ENCODE measurements around the gene NPIPA1.
A peak's percentile ranks its signal among the peaks of the same experiment; 100 is the strongest.
"Not testable (repeated sequence)": the region's sequence is repeated elsewhere in the genome, so short reads cannot be mapped to it uniquely, and the experiment has no call there.

The NPIPA1 gene

DNA sequence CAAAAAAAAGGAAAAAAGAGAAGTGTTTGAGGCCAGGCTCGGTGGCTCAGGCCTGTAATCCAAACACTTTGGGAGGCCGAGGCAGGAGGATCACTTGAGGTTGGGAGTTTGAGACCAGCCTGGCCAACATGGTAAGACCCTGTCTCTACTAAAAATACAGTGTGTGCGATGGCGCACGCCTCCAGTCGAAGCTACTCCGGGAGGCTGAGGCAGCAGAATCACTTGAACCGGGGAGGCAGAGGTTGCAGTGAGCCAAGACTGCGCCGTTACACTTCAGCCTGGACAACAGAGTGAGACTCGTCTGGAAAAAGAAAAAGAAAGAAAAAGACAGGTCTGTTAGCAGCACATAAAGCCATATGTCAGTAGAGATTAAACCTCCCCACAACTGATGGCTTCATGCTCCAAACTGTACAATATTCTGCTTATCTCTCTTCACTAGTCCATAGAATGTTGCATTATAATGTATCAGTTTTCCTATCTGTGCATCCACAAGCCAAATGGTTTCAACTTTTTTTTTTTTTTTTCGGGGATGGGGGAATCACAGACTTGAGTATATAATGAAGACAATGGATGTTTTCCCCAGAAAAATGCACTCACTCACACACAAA, 34.5 kb downstream of the NPIPA1 start:
- CTCF ChIA-PET; POLR2A ChIA-PET; H3K9me3 ChIP-seq (ENCODE audit: control insufficient read depth, insufficient read depth, low read depth, low read length); H3K4me1 ChIP-seq (ENCODE audit: control insufficient read depth, insufficient read depth, low read length); H3K36me3 ChIP-seq (ENCODE audit: control insufficient read depth in 2 of 2, insufficient read depth in 1 of 2, low read length in 2 of 2); H3K4me3 ChIP-seq (ENCODE audit: low read depth, low read length); H3K27ac ChIP-seq (ENCODE audit: extremely low read depth, low read depth, low read length): not testable (repeated sequence)
- TF ChIP-seq ZNF121 (tag by site-specific recombination; IDR thresholded peaks at IDR 0.05), result peak; percentile 85

DNA sequence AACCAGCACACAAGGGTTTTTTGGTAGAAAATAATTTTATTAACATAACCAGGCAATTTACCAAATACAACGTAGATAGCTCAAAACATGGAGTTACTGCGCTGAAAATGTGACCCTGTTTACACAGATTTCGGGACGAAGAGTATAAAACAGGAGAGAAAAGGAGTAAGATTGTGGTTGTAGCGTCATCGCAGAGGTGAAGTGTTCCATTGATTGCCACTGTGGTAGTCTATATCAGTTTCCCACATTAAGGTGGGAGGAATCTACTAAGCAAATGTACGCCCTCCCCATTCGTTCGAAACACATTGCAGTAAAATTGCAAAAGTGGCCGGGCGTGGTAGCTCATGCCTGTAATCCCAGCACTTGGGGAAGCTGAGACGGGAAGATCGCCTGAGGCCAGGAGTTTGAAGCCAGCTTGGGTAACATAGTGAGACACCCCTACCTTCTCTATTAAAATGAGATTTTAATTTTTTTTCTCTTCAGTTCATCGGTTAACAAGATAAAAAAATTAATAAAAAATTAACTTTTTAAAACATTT, 36.6 kb downstream of the NPIPA1 start:
- H3K4me1 ChIP-seq (ENCODE audit: control insufficient read depth, insufficient read depth, low read length); H3K27ac ChIP-seq (ENCODE audit: extremely low read depth, low read depth, low read length); CTCF ChIA-PET; POLR2A ChIA-PET; H3K36me3 ChIP-seq (ENCODE audit: control insufficient read depth in 2 of 2, insufficient read depth in 1 of 2, low read length in 2 of 2); H3K9me3 ChIP-seq (ENCODE audit: control insufficient read depth, insufficient read depth, low read depth, low read length): not testable (repeated sequence)
- peak overlapping the region; percentile 96 for H3K4me3 ChIP-seq (ENCODE audit: low read depth, low read length)
- TF ChIP-seq ZNF660 (tag by site-specific recombination; IDR thresholded peaks at IDR 0.05) (peak; percentile 72), MZF1 (tag by site-specific recombination; IDR thresholded peaks at IDR 0.05; ENCODE audit: borderline replicate concordance) (peak; percentile 55; the same call in 1 of the 2 replicates), WT1 (tag by site-specific recombination; IDR thresholded peaks at IDR 0.05) (peak; percentile 37; the same call in 1 of the 2 replicates), EGR2 (tag by site-specific recombination; IDR thresholded peaks at IDR 0.05; ENCODE audit: low read depth) (0 out of 2 replicates have a peak, but pooled peaks have one; percentile 16), ZNF341 (tag by site-specific recombination; IDR thresholded peaks at IDR 0.05; ENCODE audit: low read depth) (peak; percentile 35; the same call in 1 of the 2 replicates), OSR2 (tag by site-specific recombination; IDR thresholded peaks at IDR 0.05) (peak; percentile 52; the same call in 1 of the 2 replicates), ZNF146 (tag by site-specific recombination; IDR thresholded peaks at IDR 0.05) (peak; percentile 55), KLF1 (tag by site-specific recombination; IDR thresholded peaks at IDR 0.05) (peak; percentile 39; the same call in 1 of the 2 replicates)

DNA sequence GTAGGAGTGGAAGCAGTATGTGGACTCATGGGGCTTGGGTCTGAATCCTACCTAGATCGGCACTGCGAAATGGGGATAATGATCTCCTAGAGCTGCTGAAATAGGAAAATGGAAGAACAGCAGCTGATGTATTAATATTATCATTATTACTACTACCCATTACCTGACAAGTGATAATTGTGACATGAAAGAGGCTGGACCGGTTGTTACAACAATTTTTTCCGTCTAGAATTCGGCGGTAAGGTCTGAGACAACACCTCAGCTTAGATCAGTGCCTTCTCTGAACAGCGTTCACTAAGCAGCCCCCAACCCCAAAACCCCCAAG, 37.0 kb downstream of the NPIPA1 start:
- peaks cover 10% of the 10 kb centered on the region for H3K4me1 ChIP-seq (ENCODE audit: control insufficient read depth, insufficient read depth, low read length)
- TF ChIP-seq, protein P1, sequence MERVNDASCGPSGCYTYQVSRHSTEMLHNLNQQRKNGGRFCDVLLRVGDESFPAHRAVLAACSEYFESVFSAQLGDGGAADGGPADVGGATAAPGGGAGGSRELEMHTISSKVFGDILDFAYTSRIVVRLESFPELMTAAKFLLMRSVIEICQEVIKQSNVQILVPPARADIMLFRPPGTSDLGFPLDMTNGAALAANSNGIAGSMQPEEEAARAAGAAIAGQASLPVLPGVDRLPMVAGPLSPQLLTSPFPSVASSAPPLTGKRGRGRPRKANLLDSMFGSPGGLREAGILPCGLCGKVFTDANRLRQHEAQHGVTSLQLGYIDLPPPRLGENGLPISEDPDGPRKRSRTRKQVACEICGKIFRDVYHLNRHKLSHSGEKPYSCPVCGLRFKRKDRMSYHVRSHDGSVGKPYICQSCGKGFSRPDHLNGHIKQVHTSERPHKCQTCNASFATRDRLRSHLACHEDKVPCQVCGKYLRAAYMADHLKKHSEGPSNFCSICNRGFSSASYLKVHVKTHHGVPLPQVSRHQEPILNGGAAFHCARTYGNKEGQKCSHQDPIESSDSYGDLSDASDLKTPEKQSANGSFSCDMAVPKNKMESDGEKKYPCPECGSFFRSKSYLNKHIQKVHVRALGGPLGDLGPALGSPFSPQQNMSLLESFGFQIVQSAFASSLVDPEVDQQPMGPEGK (tag by site-specific recombination; IDR thresholded peaks at IDR 0.05), result peak; percentile 66
- peak; percentile 18 for TF ChIP-seq ZNF335 (tag by site-specific recombination; conservative IDR thresholded peaks at IDR 0.05)
- peak overlapping the region; percentile 96 for H3K4me3 ChIP-seq (ENCODE audit: low read depth, low read length)
- POLR2A ChIA-PET; H3K9me3 ChIP-seq (ENCODE audit: control insufficient read depth, insufficient read depth, low read depth, low read length); H3K27ac ChIP-seq (ENCODE audit: extremely low read depth, low read depth, low read length); H3K36me3 ChIP-seq (ENCODE audit: control insufficient read depth in 2 of 2, insufficient read depth in 1 of 2, low read length in 2 of 2): not testable (repeated sequence)
- CTCF ChIA-PET, result interaction anchor here (1.3 kb wide), 1 partner anchor 11 kb away, joined by 5 read pairs; no protein-coding TSS in a partner anchor

DNA sequence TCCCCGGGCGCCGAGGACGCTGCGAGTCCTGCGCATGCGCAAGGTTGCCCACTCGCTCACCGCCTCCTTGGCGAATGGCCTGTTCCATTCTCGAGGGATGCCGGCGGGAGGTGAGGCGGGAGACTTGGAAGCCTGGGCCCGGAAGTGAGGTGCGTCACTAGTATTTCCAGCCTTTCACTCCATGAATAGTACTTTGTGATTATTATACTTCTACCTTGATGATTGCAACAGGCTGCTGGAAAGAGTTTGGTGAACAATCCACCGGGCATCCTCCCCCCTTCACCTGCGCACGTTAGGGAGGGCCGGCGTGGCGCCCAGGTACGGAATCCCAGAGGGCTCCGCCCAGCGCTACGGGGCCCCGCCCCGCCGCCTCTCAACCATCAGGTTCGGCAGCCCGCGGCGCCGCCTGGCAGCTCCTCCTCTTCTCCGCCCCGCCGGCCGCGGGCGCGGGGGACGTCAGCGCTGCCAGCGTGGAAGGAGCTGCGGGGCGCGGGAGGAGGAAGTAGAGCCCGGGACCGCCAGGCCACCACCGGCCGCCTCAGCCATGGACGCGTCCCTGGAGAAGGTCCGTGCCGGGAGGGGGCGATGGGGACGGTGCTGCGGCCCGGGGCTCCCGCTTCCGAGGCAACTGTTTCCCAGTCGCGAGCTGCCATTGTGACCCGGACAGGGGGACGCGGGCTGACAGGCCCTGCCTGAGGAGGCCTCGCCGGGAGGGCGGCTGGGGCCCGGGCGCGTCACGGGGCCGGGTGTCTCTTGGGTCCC, 37.6 kb downstream of the NPIPA1 start, which contains the start of gene PDXDC1:
PDXDC1 (plus strand) TSS at position 371 of the 762 bp plus-strand sequence; CDS start at position 545, 174 bp downstream.
- not testable (repeated sequence) for H3K9me3 ChIP-seq (ENCODE audit: control insufficient read depth, insufficient read depth, low read depth, low read length); H3K36me3 ChIP-seq (ENCODE audit: control insufficient read depth in 2 of 2, insufficient read depth in 1 of 2, low read length in 2 of 2)
- Histone ChIP-seq H3K4me1 (ENCODE audit: control insufficient read depth, insufficient read depth, low read length) (peaks cover 10% of the 10 kb centered on the region), H3K27ac (ENCODE audit: extremely low read depth, low read depth, low read length) (peak within 1 kb of the TSS; percentile 84), H3K4me3 (ENCODE audit: low read depth, low read length) (peak within 1 kb of the TSS; percentile 96)
- POLR2A ChIA-PET, result interaction anchor here (0.7 kb wide), 1 partner anchor 11 kb away, joined by 3 read pairs; no protein-coding TSS in a partner anchor
- CTCF ChIA-PET, result interaction anchor here (1.3 kb wide), 1 partner anchor 11 kb away, joined by 5 read pairs; no protein-coding TSS in a partner anchor
- TF ChIP-seq, protein P1 (tag by site-specific recombination; IDR thresholded peaks at IDR 0.05), result peak; percentile 79
- TF ChIP-seq, protein P2, sequence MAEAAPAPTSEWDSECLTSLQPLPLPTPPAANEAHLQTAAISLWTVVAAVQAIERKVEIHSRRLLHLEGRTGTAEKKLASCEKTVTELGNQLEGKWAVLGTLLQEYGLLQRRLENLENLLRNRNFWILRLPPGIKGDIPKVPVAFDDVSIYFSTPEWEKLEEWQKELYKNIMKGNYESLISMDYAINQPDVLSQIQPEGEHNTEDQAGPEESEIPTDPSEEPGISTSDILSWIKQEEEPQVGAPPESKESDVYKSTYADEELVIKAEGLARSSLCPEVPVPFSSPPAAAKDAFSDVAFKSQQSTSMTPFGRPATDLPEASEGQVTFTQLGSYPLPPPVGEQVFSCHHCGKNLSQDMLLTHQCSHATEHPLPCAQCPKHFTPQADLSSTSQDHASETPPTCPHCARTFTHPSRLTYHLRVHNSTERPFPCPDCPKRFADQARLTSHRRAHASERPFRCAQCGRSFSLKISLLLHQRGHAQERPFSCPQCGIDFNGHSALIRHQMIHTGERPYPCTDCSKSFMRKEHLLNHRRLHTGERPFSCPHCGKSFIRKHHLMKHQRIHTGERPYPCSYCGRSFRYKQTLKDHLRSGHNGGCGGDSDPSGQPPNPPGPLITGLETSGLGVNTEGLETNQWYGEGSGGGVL (tag by site-specific recombination; IDR thresholded peaks at IDR 0.05), result peak; percentile 38
- peak; percentile 80; the same call in 1 of the 2 replicates for TF ChIP-seq ZFP37 (tag by site-specific recombination; IDR thresholded peaks at IDR 0.05)
- TF ChIP-seq, protein P3, sequence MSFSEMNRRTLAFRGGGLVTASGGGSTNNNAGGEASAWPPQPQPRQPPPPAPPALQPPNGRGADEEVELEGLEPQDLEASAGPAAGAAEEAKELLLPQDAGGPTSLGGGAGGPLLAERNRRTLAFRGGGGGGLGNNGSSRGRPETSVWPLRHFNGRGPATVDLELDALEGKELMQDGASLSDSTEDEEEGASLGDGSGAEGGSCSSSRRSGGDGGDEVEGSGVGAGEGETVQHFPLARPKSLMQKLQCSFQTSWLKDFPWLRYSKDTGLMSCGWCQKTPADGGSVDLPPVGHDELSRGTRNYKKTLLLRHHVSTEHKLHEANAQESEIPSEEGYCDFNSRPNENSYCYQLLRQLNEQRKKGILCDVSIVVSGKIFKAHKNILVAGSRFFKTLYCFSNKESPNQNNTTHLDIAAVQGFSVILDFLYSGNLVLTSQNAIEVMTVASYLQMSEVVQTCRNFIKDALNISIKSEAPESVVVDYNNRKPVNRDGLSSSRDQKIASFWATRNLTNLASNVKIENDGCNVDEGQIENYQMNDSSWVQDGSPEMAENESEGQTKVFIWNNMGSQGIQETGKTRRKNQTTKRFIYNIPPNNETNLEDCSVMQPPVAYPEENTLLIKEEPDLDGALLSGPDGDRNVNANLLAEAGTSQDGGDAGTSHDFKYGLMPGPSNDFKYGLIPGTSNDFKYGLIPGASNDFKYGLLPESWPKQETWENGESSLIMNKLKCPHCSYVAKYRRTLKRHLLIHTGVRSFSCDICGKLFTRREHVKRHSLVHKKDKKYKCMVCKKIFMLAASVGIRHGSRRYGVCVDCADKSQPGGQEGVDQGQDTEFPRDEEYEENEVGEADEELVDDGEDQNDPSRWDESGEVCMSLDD (tag by site-specific recombination; IDR thresholded peaks at IDR 0.05), result peak; percentile 32; the same call in 1 of the 2 replicates
